Activated T-helper 1 cell treated with anti-CD3 and anti-CD28 coated beads, Interleukin-12 subunit alpha, Interleukin-12 subunit beta, Interleukin-2, Interleukin-4 antibody, amounts not matched to agents 30 ng/mL and 10 ng/mL and 1 ng/mL, durations not matched to agents 14 hours and 24 hours and 36 hours (primary cell): Measurements from ENCODE around the gene JAG2. TPM values are rescaled to one million over a fixed set of nuclear protein-coding genes. Genes with fewer than 3 reads are reported as not detected.

Experiments used
- DNase-seq: peaks from one replicate; pipeline ENCODE4 v3.0.0; 2021; ENCODE audit warnings: low spot score
- H3K27ac Mint-ChIP-seq: one replicate; pipeline ENCODE4 v1.8.0; 2021; ENCODE audit warnings: mild to moderate bottlenecking, mixed read lengths
- H3K27me3 Mint-ChIP-seq: one replicate; pipeline ENCODE4 v1.8.0; 2022; ENCODE audit warnings: mild to moderate bottlenecking, moderate library complexity, mixed read lengths; ENCODE audit not compliant: insufficient read depth
- H3K36me3 Mint-ChIP-seq: one replicate; pipeline ENCODE4 v1.8.0; 2021; ENCODE audit warnings: low read depth, mixed read lengths
- H3K4me1 Mint-ChIP-seq: one replicate; pipeline ENCODE4 v1.8.0; 2021; ENCODE audit warnings: low read depth, mixed read lengths
- H3K4me3 Mint-ChIP-seq: one replicate; pipeline ENCODE4 v1.8.0; 2021; ENCODE audit warnings: mild to moderate bottlenecking, moderate library complexity, mixed read lengths
- H3K9me3 Mint-ChIP-seq: one replicate; pipeline ENCODE4 v1.8.0; 2021; ENCODE audit warnings: mixed read lengths
- intact Hi-C: fragments of 100-400 bp; cut with micrococcal nuclease; formaldehyde crosslinking; loops from one replicate; pipeline ENCODE4 v1.15.1; 2024
- total RNA-seq: library from RNA; stranded (reverse); gene quantifications from 2 replicates; pipeline ENCODE4 v1.2.3, GENCODE V29; 2022

JAG2 gene
- total RNA-seq, 1 donor from 2014 or later, result 7.4 TPM

DNA sequence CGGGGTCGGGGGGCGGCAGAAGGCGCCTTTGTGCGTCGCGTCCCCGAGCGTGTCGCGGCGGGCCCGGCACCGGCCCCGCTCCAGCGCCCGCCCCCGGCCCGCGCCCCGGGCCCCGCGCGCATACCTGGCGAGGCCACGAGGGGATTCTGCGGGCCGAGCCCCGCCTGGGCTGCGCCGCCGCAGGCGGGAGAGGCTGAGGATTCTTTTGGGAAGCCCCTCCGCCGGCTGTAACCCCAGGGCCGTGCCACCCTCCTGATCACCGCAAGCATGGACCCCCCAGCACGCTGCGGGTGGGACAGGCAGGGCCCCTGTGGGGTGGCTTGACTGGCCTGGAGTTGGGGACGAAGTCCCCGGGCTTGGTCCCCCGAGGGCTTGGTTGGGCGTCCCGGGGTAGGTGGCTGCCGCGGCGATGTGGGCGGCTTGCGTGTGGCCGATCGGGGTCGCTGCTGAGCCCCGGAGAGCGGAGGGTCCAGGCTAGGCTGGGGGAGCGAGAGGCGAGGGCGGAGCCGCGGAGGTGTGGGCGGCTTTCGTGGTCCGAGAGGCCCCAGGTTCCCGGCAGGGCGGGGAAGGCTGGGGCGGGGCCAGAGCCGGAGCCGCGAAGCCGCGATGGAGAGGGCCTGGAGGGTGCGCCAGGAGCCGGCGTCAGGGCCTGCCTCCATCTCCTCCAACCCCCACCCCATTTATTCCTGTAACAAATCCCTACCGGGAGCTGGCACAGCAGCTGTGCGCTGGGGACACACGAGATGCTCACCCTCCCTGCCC, 75.0 kb downstream of the JAG2 start:
- Mint-ChIP-seq H3K9me3 (no peaks in the 10 kb centered on the region), H3K36me3 (peaks cover 1% of the 10 kb centered on the region), H3K4me1 (peaks cover 10% of the 10 kb centered on the region), H3K27ac (no peak overlapping the region), H3K27me3 (peaks cover 3% of the 10 kb centered on the region), H3K4me3 (peak overlapping the region; percentile 80)
- intact Hi-C loops, result loop anchor here (5.0 kb wide), 6 partner anchors 74 to 399 kb away; partner anchors contain the start of genes BRF1, JAG2, MTA1 and TEDC1
- peak; percentile 70 for DNase-seq

- intact Hi-C loops, result loop anchor here (5.0 kb wide), 6 partner anchors 74 to 399 kb away; partner anchors contain the start of genes BRF1, JAG2, MTA1 and TEDC1
- peak; percentile 69 for DNase-seq
- H3K36me3 Mint-ChIP-seq, result peaks cover 1% of the 10 kb centered on the region
- H3K4me3 Mint-ChIP-seq, result peak overlapping the region; percentile 86
- H3K27me3 Mint-ChIP-seq, result peaks cover 2% of the 10 kb centered on the region
- H3K27ac Mint-ChIP-seq, result peak overlapping the region; percentile 81
- no peaks in the 10 kb centered on the region for H3K9me3 Mint-ChIP-seq
- peaks cover 10% of the 10 kb centered on the region for H3K4me1 Mint-ChIP-seq
Measured at GRCh38 chr14:105093038-105093430, 75.5 kb downstream of the JAG2 start.

DNA sequence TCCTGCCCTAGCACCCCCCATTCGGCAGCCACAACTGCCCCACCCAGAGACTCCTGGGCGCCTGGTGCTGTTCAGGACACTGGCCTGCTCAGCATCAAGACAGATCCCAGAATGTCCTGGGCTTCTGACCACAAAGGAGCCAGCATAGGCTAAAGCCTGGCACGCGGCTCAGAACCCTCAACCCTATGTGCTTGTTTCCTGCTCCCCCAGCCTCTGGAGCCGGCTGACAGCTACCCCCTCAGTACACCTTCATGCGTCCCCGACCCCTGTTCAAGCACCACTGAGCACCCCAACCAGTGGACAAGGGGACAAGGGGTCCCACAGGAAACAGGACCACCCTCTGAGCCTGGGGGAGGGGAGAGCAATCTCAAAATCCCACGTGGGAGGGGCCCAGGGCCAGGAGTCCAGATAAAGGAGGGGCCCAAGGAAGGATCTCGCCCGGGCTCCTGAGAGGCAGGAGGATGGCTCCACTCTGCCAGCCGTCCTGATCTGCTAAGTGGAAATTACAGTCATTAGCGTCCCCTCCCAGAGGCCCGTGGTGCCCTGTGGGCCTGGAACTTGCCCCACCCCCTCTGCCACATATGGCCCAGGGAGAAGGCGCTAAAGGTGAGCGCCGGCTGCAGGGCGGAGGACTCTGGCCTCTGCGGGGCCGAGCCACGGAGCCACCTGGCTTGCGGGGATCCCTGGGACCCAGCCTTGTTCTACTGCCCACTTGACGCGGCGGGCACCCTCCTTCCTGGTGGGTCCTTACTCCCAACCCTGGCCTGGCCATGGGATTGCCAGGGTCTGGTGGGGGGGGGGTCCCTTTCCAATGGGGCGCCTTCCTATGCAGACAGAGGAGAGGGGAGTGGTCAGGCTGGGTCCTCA, 76.2 kb downstream of the JAG2 start:
- H3K27ac Mint-ChIP-seq, result peak overlapping the region; percentile 81
- DNase-seq, result no peak
- H3K36me3 Mint-ChIP-seq, result peaks cover 1% of the 10 kb centered on the region
- peak overlapping the region; percentile 86 for H3K4me3 Mint-ChIP-seq
- no peaks in the 10 kb centered on the region for H3K9me3 Mint-ChIP-seq
- peaks cover 10% of the 10 kb centered on the region for H3K4me1 Mint-ChIP-seq
- peaks cover 5% of the 10 kb centered on the region for H3K27me3 Mint-ChIP-seq
- intact Hi-C loops, result loop anchor here (5.0 kb wide), 6 partner anchors 75 to 400 kb away; partner anchors contain the start of genes BRF1, JAG2, MTA1 and TEDC1

DNA sequence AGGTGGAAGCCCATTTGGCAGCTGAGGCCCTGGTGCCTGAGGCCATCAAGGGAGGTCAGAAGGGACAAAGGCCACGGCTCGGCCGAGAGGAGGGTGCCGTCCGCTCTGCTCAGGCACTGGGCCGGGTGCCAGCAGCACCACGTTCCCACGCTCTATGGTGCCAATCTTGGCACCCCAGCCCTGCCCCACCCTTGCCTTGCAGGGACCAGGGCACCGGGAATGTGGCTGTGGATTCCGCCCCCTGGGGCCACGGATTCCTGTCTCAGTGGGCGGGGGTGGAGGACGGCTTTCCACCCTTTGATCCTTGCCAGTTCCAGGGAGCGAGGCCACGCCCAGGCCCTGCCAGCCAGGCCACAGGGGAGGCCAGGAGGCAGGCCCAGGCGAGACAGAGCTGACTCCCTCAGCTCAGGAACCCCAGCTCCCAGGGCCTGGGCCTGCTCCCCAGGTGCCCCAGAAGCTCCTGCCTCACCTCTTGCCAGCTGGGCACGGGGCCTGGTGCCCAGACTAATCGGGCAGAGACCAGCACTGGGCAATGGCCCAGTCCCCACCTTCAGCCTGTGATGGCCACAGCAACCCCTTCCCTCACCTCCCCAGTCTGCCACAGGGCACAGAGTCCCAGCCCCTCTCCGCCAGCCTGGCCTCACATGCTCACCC, 76.9 kb downstream of the JAG2 start:
- H3K9me3 Mint-ChIP-seq, result no peaks in the 10 kb centered on the region
- intact Hi-C loops, result loop anchor here (5.0 kb wide), 6 partner anchors 76 to 401 kb away; partner anchors contain the start of genes BRF1, JAG2, MTA1 and TEDC1
- H3K36me3 Mint-ChIP-seq, result no peaks in the 10 kb centered on the region
- peak overlapping the region; percentile 45 for H3K4me3 Mint-ChIP-seq
- H3K27me3 Mint-ChIP-seq, result peaks cover 5% of the 10 kb centered on the region
- H3K4me1 Mint-ChIP-seq, result peaks cover 10% of the 10 kb centered on the region
- H3K27ac Mint-ChIP-seq, result peak overlapping the region; percentile 52
- DNase-seq, result no peak

GRCh38 chr14:105091054-105091516, 77.5 kb downstream of the JAG2 start:
- no peaks in the 10 kb centered on the region for H3K36me3 Mint-ChIP-seq
- H3K4me1 Mint-ChIP-seq, result peaks cover 10% of the 10 kb centered on the region
- H3K4me3 Mint-ChIP-seq, result no peak overlapping the region
- intact Hi-C loops, result loop anchor here (5.0 kb wide), 6 partner anchors 76 to 401 kb away; partner anchors contain the start of genes BRF1, JAG2, MTA1 and TEDC1
- H3K27me3 Mint-ChIP-seq, result peaks cover 5% of the 10 kb centered on the region
- H3K27ac Mint-ChIP-seq, result no peak overlapping the region
- no peaks in the 10 kb centered on the region for H3K9me3 Mint-ChIP-seq
- DNase-seq, result no peak

Other genes starting within 250 kb of the JAG2 start
- gene PLD4, start 243.9 kb downstream of the JAG2 start, total RNA-seq, result 0.10 and 0.21 TPM in 2 replicates
- gene AHNAK2, start 190.4 kb downstream of the JAG2 start, total RNA-seq, result 0.02 and 0.05 TPM in 2 replicates
- 3.1 TPM in 2 replicates for gene CLBA1, start 183.0 kb downstream of the JAG2 start, total RNA-seq
- 62.5 and 63.7 TPM in 2 replicates for gene CDCA4, start 147.7 kb downstream of the JAG2 start, total RNA-seq
- 24.6 and 24.9 TPM in 2 replicates for gene GPR132, start 103.3 kb downstream of the JAG2 start, total RNA-seq
- 8.5 and 10.9 TPM in 2 replicates for gene NUDT14, start 12.5 kb upstream of the JAG2 start, total RNA-seq
- 41.1 and 41.9 TPM in 2 replicates for gene BTBD6, start 79.8 kb upstream of the JAG2 start, total RNA-seq
- gene BRF1, start 132.2 kb upstream of the JAG2 start, total RNA-seq, result 46.1 and 46.9 TPM in 2 replicates
- gene PACS2, start 146.0 kb upstream of the JAG2 start, total RNA-seq, result 28.2 and 32.3 TPM in 2 replicates
- gene TEX22, start 229.8 kb upstream of the JAG2 start, total RNA-seq, result 7.4 and 9.1 TPM in 2 replicates